Fibroblast of lung (primary cell): ENCODE results near the gene HS1BP3.

ENCODE experiments used
- CTCF ChIP-seq, 2 donors: IDR thresholded peaks in 1 of 2; conservative IDR thresholded peaks in 1 of 2; 1 replicate in 1 of 2; 2 replicates in 1 of 2; pipeline ENCODE4 v1.5.1; 2011 to 2012; ENCODE audit warnings: low read length in 2 of 2, control low read depth in 1 of 2, inconsistent platforms in 1 of 2, low read depth in 1 of 2, mild to moderate bottlenecking in 1 of 2
- EZH2 ChIP-seq: IDR thresholded peaks from 2 replicates; pipeline ENCODE4 v1.5.1; 2012; ENCODE audit warnings: low read length, control low read depth, mild to moderate bottlenecking; ENCODE audit errors: missing control alignments

GRCh38 chr2:20633001-20633400 lies 17.9 kb downstream of the HS1BP3 start:
- TF ChIP-seq EZH2 = no peak
- TF ChIP-seq CTCF (conservative IDR thresholded peaks at IDR 0.05 in 1 of 2, IDR thresholded peaks at IDR 0.05 in 1 of 2; ENCODE audit: low read depth in 1 of 2, low read length in 2 of 2) = no peak
